HG03064 (cell line): ENCODE results near the gene ADAMTS2.

Source experiments
- ATAC-seq: cut with Tn5 transposase; IDR thresholded peaks from one replicate; pipeline ENCODE4 v1.9.1; 2021; ENCODE audit warnings: low read depth; ENCODE audit not compliant: unreplicated experiment

Gene ADAMTS2

DNA sequence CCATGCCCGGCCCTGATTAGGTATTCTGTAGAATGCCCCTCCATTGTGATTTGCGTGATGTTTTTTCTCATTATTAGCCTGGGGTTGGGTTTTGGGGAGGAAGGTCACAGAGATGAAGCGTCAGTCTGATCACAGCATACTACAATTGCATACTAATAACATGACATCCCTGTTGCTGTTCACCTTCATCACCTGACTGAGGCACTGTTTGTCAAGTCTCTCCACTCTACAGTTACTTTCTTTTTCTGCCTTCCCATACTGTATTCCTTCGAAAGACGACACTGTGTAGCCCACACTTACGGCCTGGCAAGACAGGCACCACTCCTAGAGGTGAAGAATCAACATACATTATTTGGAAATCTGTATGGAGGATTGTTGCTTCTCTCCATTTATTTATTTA is 279.6 kb downstream of the ADAMTS2 start:
- ATAC-seq: no peak

DNA sequence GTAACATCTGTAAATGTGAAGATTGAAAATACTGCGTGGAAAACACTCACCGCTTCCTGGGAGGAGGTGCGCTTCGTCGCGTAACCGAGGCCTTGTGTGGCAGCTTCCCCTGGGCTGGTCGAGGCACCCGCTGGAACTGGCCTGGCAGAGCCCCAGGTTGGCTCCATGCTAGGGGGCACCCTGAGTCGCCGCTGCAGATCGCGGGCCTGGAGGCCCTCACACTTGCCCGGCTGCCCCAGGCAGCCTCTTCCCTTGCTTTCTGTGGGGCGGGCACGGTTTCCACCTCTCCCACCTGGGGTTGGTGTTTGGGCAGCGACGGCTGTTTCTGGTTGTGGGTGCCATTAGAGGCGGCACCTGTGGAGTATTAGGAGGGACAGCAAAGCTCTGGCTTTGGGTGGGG is 284.2 kb downstream of the ADAMTS2 start:
- ATAC-seq: no peak
